Activated naive CD8-positive, alpha-beta T cell treated with anti-CD3 and anti-CD28 coated beads, Interleukin-2, amount 50 U/mL, for 16 hours (primary cell): ENCODE measurements around the gene ABCF3.

ENCODE experiments used
- DNase-seq: peaks from one replicate; pipeline ENCODE4 v3.0.0-alpha.2; 2020; ENCODE audit warnings: low read depth, low spot score

Gene ABCF3

GRCh38 chr3:184233127-184233843 is 47.3 kb downstream of the ABCF3 start:
- DNase-seq, result no peak

GRCh38 chr3:184234224-184234623 is 48.2 kb downstream of the ABCF3 start:
- DNase-seq, result no peak

DNA sequence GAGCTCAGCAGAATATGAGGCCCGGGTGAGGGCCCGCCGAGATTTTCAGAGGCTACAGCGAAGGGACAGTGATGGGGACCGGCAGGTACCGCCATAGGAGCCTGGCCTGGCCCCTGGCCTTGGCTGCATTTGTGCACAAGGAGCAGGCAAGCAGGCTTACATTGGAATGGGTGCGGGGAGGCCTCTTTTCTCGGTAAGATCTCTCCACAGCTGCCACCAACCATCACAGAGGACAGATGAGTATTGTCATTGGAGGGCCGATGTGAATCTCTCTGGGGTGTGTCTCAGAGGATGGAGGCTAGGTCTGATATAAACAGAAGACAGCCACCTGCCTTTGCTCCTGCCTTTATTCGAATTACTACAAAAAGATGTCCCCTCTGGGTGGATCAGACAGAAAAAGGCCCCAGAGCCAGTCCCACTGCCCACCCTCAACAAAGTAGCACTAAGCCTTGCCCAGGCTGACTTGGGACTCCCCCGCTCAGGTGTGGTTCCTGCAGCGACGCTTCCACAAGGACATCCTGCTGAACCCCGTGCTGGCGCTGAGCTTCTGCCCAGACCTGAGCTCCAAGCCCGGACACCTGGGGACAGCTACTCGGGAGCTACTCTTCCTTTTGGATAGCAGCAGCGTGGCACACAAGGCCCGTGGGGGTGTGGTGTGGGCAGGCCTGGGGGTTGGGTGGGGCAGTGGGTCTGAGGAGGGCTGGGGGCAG is 48.8 kb downstream of the ABCF3 start:
- no peak for DNase-seq

DNA sequence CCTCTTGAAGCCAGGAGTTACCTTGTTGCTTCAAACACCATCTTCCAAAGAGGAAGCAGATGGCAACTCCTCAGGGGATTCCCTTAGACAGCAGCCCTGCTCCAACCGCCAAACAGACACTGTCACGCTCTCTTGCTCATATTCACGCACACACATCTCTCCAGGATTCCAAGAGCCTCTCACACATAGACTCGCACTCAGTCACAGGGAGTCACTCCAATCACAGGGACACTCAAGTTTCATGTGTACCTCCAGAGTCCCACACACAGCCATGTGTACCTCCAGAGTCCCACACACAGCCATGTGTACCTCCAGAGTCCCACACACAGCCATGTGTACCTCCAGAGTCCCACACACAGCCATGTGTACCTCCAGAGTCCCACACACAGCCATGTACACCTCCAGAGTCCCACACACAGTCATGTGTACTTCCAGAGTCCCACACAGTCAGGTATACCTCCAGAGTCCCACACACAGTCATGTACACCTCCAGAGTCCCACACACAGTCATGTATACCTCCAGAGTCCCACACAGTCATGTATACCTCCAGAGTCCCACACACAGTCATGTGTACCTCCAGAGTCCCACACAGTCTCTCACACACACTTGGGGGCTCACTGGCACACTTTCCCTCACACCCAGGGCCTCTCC is 49.5 kb downstream of the ABCF3 start:
- DNase-seq, result no peak

DNA sequence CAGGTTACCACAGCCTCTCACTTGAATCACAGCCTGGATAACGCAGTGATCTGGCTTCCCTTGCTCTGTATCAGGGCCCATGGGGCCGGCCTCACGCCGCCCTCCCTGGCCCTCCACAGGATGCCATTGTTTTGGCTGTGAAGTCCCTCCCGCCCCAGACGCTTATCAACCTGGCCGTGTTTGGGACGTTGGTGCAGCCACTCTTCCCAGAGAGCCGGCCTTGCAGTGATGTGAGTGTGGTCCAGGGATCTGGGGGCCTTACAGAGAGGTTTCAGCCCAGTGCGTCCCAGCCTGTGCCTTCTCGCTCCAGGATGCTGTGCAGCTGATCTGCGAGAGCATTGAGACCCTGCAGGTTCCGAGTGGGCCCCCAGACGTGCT is 50.0 kb downstream of the ABCF3 start:
- DNase-seq, result no peak

DNA sequence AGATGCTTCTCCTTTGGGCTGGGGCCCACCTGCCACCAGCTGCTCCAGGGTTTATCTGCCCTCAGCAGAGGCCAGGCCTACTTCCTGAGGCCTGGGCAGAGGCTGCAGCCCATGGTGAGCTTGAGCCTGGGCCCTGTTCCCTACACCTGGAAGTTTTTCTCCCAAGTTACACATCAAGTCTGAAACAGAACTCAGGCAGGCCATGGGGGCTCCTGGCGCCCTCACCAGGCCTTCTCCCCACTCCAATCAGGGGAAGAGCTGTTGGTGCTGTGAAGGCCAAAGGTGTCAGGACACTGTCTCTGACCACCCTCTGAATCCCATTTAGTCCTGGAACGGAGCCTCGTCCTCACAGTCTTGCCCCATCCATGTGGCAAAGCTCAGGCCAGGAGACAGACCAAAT is 50.6 kb downstream of the ABCF3 start:
- no peak for DNase-seq

DNA sequence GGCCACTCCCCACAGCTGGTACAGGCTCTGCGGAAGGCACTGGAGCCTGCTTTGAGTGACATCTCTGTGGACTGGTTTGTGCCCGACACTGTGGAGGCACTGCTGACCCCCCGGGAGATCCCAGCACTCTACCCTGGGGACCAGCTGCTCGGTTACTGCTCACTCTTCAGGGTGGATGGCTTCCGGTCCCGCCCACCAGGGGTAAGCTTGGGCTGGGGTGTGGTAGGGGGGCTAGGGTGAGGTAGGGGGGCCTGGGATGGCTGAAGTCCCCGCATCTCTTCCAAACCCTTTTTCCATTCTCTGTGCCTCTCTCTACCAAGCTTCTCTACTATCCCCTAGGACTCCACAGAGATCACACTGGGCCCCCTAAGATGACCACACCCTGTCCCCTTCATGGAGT is 51.2 kb downstream of the ABCF3 start:
- no peak for DNase-seq

DNA sequence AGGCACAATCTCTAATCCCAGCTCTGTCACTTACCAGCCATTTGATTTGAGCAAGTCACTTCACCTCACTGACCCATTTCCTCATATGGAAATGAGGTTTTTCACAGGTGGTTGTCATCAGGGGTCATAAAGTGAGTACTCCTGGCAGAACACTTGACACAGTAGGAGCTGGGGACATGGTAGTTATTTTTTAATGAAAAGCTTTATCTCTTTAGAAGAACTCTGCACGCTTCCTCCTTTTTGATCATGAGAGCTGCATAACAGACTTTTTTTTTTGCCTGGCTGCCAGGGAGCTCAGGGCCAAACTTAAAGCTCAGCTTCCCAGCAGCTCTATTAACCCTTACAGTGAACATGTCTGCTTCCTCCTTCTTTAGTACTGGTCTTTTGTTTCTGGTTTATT is 51.8 kb downstream of the ABCF3 start:
- DNase-seq, result no peak

DNA sequence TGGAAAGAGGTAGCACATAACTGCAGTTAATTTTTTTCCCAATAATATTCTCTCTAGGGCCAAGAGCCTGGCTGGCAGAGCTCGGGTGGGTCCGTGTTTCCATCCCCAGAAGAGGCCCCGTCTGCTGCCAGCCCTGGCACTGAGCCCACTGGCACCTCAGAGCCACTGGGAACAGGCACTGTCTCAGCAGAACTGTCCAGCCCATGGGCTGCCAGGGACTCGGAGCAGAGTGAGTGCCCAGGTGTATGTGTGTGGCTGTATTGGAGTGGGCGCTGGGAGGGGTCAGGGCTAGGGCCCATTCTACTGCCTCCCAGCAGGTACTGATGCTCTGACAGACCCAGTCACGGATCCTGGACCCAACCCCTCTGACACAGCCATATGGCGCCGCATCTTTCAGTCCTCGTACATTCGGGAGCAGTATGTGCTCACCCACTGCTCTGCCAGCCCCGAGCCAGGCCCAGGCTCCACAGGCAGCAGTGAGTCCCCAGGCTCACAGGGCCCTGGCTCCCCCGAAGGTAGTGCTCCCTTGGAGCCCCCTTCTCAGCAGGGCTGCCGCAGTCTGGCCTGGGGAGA is 52.3 kb downstream of the ABCF3 start:
- DNase-seq, result no peak

- no peak for DNase-seq
Observed at GRCh38 chr3:184239221-184239620, 53.2 kb downstream of the ABCF3 start.

- no peak for DNase-seq
Observed at GRCh38 chr3:184239708-184240107, 53.7 kb downstream of the ABCF3 start.

DNA sequence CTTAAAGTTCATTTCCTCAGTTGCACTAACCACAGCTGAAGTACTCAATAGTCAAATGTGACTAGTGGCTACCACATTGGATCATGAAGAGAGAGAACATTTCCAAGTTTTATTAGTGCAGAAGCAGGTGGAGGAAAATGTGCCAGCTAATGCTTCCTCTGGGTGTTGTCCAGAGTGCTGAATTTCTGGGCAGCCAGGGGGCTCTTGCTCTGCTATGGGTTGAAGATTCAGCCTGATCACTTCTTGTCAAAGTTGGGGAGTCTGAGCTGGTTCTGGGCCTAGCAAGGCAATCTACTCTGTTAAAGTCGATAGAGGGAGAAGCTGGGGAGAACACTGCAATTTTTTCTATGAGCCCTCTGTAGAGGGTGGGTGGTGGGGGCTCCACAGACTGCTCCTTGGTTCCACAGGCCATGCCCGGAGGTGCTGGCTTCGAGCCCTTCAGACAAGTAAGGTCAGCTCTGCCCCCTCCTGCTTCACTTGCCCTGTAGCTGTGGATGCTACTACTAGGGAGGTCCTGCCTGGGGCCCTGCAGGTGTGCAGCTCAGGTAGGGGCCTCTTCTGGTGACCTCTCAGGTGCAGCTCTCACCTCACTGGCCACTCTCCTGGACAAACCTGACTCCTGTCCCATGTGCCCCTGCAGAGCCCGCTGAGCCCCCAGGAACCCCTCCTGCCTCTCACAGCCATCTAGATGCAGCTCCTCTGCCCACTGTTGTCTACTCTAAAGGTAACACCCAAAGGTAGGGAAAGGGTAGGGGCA is 54.6 kb downstream of the ABCF3 start:
- no peak for DNase-seq

DNA sequence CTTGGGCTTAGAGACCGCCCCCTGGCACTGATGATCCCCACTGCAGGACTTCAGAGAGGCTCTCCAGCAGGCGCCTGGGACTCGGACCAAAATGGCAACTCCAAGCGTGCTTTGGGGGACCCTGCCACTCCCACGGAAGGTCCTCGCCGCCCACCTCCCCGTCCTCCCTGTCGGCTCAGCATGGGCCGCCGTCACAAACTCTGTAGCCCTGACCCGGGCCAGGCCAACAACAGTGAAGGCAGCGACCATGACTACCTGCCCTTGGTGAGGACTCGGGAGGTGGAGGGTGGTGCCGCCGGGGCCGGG is 55.1 kb downstream of the ABCF3 start:
- no peak for DNase-seq

GRCh38 chr3:184241447-184242296 is 55.7 kb downstream of the ABCF3 start:
- no peak for DNase-seq

GRCh38 chr3:184242297-184242685 is 56.3 kb downstream of the ABCF3 start:
- DNase-seq, result no peak
